ENCODE data around the gene MACROH2A2. TPM values are rescaled to one million over a fixed set of nuclear protein-coding genes. Genes with fewer than 3 reads are reported as not detected.

MACROH2A2 gene
- total RNA-seq, 6 experiments from 2014 or later, result 0.69 to 1.1 TPM; not detected in 4

GRCh38 chr10:70106958-70107791 lies 54.5 kb downstream of the MACROH2A2 start:
- DNase-seq, result no peak
- Mint-ChIP-seq H3K9me3 (no peaks in the 10 kb centered on the region), H3K4me3 (no peak overlapping the region), H3K4me1 (ENCODE audit: low read depth) (no peaks in the 10 kb centered on the region), H3K27ac (no peak overlapping the region), H3K27me3 (ENCODE audit: insufficient read depth) (peaks cover 6% of the 10 kb centered on the region; the same call in 1 of the 2 replicates), H3K36me3 (ENCODE audit: low read depth) (no peaks in the 10 kb centered on the region)
- peak; percentile 70 for TF ChIP-seq CTCF (IDR thresholded peaks at IDR 0.05)

GRCh38 chr10:70109064-70109729 lies 56.6 kb downstream of the MACROH2A2 start:
- Mint-ChIP-seq H3K4me3 (no peak overlapping the region), H3K27ac (no peak overlapping the region), H3K4me1 (ENCODE audit: low read depth) (no peaks in the 10 kb centered on the region), H3K9me3 (no peaks in the 10 kb centered on the region), H3K36me3 (ENCODE audit: low read depth) (peaks cover 5% of the 10 kb centered on the region; the same call in 1 of the 2 replicates), H3K27me3 (ENCODE audit: insufficient read depth) (peaks cover 6% of the 10 kb centered on the region; the same call in 1 of the 2 replicates)
- no peak for DNase-seq
- no peak for TF ChIP-seq CTCF (IDR thresholded peaks at IDR 0.05)

- no peak for TF ChIP-seq CTCF (IDR thresholded peaks at IDR 0.05)
- no peak overlapping the region for H3K27ac Mint-ChIP-seq
- H3K4me1 Mint-ChIP-seq (ENCODE audit: low read depth), result no peaks in the 10 kb centered on the region
- H3K4me3 Mint-ChIP-seq, result no peak overlapping the region
- H3K36me3 Mint-ChIP-seq (ENCODE audit: low read depth), result peaks cover 12% of the 10 kb centered on the region; the same call in 1 of the 2 replicates
- H3K27me3 Mint-ChIP-seq (ENCODE audit: insufficient read depth), result no peaks in the 10 kb centered on the region; the same call in 1 of the 2 replicates
- no peaks in the 10 kb centered on the region for H3K9me3 Mint-ChIP-seq
- DNase-seq, result no peak
Observed at GRCh38 chr10:70111496-70111895, 58.9 kb downstream of the MACROH2A2 start.

GRCh38 chr10:70112071-70112470 lies 59.4 kb downstream of the MACROH2A2 start:
- Mint-ChIP-seq H3K4me1 (ENCODE audit: low read depth) (no peaks in the 10 kb centered on the region), H3K9me3 (no peaks in the 10 kb centered on the region), H3K4me3 (no peak overlapping the region), H3K36me3 (ENCODE audit: low read depth) (peaks cover 12% of the 10 kb centered on the region; the same call in 1 of the 2 replicates), H3K27me3 (ENCODE audit: insufficient read depth) (no peaks in the 10 kb centered on the region; the same call in 1 of the 2 replicates), H3K27ac (no peak overlapping the region)
- DNase-seq, result no peak
- TF ChIP-seq CTCF (IDR thresholded peaks at IDR 0.05), result no peak

- Mint-ChIP-seq H3K4me1 (ENCODE audit: low read depth) (no peaks in the 10 kb centered on the region), H3K4me3 (no peak overlapping the region), H3K27ac (no peak overlapping the region), H3K36me3 (ENCODE audit: low read depth) (peaks cover 12% of the 10 kb centered on the region; the same call in 1 of the 2 replicates), H3K27me3 (ENCODE audit: insufficient read depth) (no peaks in the 10 kb centered on the region; the same call in 1 of the 2 replicates), H3K9me3 (no peaks in the 10 kb centered on the region)
- DNase-seq, result no peak
- no peak; the same call in 1 of the 2 replicates for TF ChIP-seq CTCF (IDR thresholded peaks at IDR 0.05)
Observed at GRCh38 chr10:70114902-70115301, 62.3 kb downstream of the MACROH2A2 start.

Measured in HFFc6 (cell line).